Right atrium auricular region (tissue), 2 donors: Measurements from ENCODE around the gene PPP1CA. TPM values are rescaled to one million over a fixed set of nuclear protein-coding genes. Genes with fewer than 3 reads are reported as not detected.

Experiments
- DNase-seq: peaks from one replicate; pipeline ENCODE4 v3.0.0-alpha.2; 2019; ENCODE audit warnings: low spot score
- H3K27ac ChIP-seq, 2 donors: fragments of 200-600 bp; sonication (generic); 1 replicate in 1 of 2; 2 replicates in 1 of 2; pipeline ENCODE4 v1.5.1; 2016 to 2019
- H3K27me3 ChIP-seq, 2 donors: fragments of 200-600 bp; sonication (generic); one replicate each; pipeline versions ENCODE4 v1.5.1 to v1.6.0; 2017 to 2019
- H3K36me3 ChIP-seq: fragments of 200-600 bp; sonication (generic); one replicate; pipeline ENCODE4 v1.5.1; 2016
- H3K4me1 ChIP-seq, 2 donors: fragments of 200-600 bp; sonication (generic); one replicate each; pipeline versions ENCODE4 v1.5.1 to v1.6.0; 2017 to 2019
- H3K4me3 ChIP-seq, 2 donors: fragments of 200-600 bp; sonication (generic); 1 replicate in 1 of 2; 2 replicates in 1 of 2; pipeline ENCODE4 v1.5.1; 2017 to 2019; ENCODE audit warnings: mild to moderate bottlenecking in 1 of 2, moderate library complexity in 1 of 2
- H3K9me3 ChIP-seq, 2 donors: fragments of 200-600 bp; sonication (generic); one replicate each; pipeline ENCODE4 v1.5.1; 2019
- total RNA-seq, 2 donors: library from RNA; depleted of rRNA; stranded (reverse); fragments of >200 nt; gene quantifications; one replicate each; pipeline ENCODE4 v1.1.0, GENCODE V29; 2016
- TF ChIP-seq, protein P1 (sequence below), 2 donors: fragments of 200-600 bp; sonication (generic); IDR thresholded peaks; one replicate each; pipeline ENCODE4 v1.5.1; 2019; ENCODE audit warnings: antibody characterized with exemption in 2 of 2

The PPP1CA gene
- total RNA-seq, 2 donors from 2014 or later: 97.8 to 112 TPM

DNA sequence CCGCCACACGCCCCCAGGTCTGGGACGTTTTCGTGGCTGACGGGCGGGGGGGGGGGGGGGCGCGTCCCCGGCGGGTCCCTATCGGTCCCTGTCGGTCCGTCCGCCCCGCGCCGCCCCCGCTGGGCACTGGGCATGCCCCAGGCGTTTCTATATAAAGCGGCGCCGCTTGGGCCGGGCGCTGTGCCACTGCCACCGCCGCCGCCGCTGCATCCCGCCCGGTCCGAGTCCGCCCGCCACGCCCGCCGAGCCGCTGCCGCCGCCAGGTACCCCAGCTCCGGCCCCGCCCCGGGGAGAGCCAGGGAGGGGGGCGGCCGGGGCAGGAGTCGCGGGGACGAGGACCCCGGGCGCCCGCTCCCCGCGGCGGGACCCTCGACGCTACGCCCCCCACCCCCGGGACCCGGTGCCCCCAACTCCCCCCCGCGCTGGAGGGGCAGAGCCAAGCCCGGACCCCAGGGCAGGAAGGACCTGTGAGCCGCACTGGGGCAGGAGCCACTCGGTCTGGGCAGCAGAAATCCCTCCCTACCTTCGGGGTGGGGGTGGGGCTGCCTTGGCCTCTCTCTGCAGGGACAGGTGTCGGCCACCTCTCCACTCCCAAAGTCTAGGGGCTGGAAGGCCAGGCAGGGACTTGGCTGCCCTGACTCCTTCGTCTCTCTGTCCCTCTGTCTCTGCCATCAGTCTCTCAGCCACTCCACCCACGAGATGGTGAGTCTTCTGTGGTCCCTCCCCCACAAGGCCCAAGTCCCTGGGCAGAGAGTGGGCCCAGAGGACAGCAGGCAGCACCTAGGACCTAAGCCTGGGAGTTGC is 14.0 kb upstream of the PPP1CA start, which contains the start of gene CARNS1:
TSS of gene CARNS1 (plus strand) at position 178 of the 804 bp plus-strand sequence. CDS start at position 700, 522 bp downstream.
- peak within 1 kb of the TSS; percentile 33 to 42 for H3K4me3 ChIP-seq
- H3K9me3 ChIP-seq: no peaks in the 10 kb centered on the region
- peaks cover 0 to 58% of the 10 kb centered on the region in 2 donors for H3K4me1 ChIP-seq
- no peak for DNase-seq
- peak within 1 kb of the TSS; percentile 76 to 87 for H3K27ac ChIP-seq
- TF ChIP-seq, protein P1, sequence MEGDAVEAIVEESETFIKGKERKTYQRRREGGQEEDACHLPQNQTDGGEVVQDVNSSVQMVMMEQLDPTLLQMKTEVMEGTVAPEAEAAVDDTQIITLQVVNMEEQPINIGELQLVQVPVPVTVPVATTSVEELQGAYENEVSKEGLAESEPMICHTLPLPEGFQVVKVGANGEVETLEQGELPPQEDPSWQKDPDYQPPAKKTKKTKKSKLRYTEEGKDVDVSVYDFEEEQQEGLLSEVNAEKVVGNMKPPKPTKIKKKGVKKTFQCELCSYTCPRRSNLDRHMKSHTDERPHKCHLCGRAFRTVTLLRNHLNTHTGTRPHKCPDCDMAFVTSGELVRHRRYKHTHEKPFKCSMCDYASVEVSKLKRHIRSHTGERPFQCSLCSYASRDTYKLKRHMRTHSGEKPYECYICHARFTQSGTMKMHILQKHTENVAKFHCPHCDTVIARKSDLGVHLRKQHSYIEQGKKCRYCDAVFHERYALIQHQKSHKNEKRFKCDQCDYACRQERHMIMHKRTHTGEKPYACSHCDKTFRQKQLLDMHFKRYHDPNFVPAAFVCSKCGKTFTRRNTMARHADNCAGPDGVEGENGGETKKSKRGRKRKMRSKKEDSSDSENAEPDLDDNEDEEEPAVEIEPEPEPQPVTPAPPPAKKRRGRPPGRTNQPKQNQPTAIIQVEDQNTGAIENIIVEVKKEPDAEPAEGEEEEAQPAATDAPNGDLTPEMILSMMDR (IDR thresholded peaks at IDR 0.05): no peak
- no peaks in the 10 kb centered on the region for H3K36me3 ChIP-seq
- no peaks in the 10 kb centered on the region for H3K27me3 ChIP-seq

DNA sequence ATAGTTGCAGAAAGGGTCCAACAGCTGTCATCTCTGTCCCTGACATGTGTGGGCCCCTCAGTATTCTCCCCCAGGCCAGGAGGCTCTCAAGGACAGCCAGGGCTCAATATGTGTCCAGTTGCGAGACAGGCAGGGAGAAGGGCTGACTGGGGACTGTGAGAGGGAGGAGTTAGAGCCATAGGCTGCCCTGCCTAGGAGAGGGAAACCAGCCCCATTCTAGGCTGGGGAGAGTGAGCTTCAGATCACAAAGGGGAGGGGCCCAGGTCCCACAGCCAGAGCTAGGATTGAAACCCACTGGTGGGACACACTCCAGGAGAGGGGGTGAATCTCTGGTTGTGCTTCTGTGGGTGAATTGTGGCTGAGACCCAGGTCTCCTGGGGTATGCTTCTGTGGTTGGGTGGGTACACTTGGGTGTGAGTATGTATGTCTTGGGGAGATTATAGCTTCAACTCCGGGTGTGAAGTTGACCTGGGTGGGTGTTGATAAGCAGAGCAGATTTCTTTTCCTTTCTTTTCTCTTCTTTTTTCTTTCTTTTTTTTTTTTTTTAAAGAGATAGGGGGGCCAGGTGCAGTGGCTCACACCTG is 11.7 kb upstream of the PPP1CA start:
- TF ChIP-seq, protein P1 (IDR thresholded peaks at IDR 0.05): no peak

DNA sequence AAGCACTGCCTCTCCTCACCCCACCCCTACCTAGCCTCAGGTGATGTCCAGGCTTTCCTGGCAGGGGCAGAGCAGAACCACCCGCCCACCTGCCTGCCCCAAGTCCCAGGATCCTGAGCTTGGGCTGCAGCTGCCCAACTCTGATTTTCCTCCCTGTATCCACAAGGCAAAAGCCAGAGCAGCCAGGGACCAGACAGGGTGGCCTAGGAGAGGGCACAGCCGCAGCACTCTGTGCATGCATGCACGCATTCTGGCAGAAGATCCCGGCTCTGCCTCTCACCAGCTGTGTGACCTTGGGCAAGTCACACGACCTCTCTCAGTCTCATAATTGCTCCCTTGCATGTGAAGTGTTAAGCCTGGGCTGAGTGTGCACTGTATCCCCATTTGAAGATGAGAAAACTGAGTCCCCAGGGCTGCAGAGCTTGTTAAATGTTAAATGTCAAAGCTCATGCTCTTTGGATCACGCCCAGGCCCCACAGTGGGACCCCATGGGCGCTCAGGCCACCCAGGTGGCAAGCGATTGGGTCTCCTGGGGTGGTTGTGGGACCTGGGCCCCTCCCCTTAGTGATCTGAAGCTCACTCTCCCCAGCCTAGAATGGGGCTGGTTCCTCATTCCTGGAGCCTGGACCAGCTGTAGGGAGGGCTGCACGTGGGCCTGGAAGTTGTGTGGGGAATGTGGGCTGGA is 11.0 kb upstream of the PPP1CA start:
- no peak for DNase-seq
- Histone ChIP-seq H3K27me3 (no peaks in the 10 kb centered on the region), H3K36me3 (no peaks in the 10 kb centered on the region), H3K27ac (no peak overlapping the region), H3K4me1 (peaks cover 0 to 45% of the 10 kb centered on the region in 2 donors), H3K9me3 (no peaks in the 10 kb centered on the region), H3K4me3 (no peak overlapping the region)
- TF ChIP-seq, protein P1 (IDR thresholded peaks at IDR 0.05): no peak

More for the DNA sequence above, 11.7 kb upstream of the PPP1CA start:
- DNase-seq: no peak
- Histone ChIP-seq H3K4me1 (peaks cover 0 to 45% of the 10 kb centered on the region in 2 donors), H3K4me3 (no peak overlapping the region), H3K27ac (no peak overlapping the region), H3K36me3 (no peaks in the 10 kb centered on the region), H3K27me3 (no peaks in the 10 kb centered on the region), H3K9me3 (no peaks in the 10 kb centered on the region)

DNA sequence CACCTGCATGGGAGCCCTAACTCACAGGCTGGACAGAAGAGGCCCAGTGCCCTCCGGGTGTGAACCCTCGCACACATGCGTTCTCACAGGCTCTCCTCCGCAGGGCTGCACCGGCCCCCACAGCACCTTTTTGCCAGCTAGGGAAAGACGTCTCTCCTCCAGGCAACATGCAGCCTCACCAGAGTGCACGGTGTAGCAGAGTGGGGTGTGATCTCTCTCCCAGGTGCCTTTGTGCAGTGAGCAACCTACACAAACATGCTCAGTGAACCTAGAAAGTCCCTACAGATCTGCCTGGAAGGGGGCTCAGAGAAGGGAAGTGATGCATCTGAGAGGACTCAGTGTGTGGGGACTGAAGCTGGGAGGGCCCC is 10.1 kb upstream of the PPP1CA start:
- Histone ChIP-seq H3K36me3 (no peaks in the 10 kb centered on the region), H3K9me3 (no peaks in the 10 kb centered on the region), H3K4me3 (no peak overlapping the region), H3K4me1 (peaks cover 0 to 45% of the 10 kb centered on the region in 2 donors), H3K27ac (no peak overlapping the region), H3K27me3 (no peaks in the 10 kb centered on the region)
- TF ChIP-seq, protein P1 (IDR thresholded peaks at IDR 0.05): no peak
- DNase-seq: no peak

DNA sequence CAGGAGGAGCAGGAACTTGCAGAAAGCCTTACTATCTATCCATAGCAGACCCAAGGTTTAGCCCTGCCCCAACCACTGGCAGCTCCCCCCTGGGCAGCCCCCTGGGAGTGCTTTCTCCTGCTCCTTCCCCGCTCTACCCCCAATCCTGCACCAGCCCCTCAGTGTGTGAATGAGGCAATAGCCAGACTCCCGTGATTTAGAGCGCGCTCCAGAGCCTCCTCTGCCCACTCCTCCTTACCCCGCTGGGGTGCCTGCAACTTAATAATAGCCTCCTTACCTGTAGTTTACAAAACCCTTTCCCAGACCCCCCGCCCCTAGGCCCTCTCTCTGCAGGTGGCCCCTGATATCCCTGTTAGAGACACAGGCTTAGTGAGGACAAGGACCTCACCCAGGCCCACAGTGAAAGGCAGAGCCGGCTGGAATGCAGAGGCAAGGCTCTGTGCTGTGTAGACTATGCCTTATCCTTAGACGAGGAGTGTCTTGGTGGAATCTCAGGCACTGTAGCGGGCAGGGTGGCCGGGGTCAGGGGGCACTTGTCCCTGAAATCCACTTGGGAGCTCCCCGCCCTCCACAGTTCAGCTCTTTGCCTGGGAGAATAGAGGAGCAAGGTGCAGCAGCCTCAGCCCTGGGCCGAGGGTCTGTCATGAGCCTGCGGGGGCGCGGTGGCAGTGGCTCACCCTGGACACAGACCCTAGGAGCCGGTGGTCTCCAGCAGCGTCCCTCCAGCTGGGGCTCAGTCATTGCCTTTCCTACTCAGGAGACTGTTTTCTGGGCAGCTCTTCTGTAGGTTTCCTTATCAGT is 9.5 kb upstream of the PPP1CA start:
- peaks cover 0 to 44% of the 10 kb centered on the region in 2 donors for H3K4me1 ChIP-seq
- H3K4me3 ChIP-seq: no peak overlapping the region
- no peak for DNase-seq
- H3K9me3 ChIP-seq: no peaks in the 10 kb centered on the region
- H3K36me3 ChIP-seq: no peaks in the 10 kb centered on the region
- no peak overlapping the region for H3K27ac ChIP-seq
- TF ChIP-seq, protein P1 (IDR thresholded peaks at IDR 0.05): no peak
- H3K27me3 ChIP-seq: no peaks in the 10 kb centered on the region
